HFF-Myc (cell line): ENCODE measurements around the gene TRIM28.

Source experiments
- DNase-seq: peaks from one replicate; pipeline ENCODE4 v3.0.0-alpha.2; 2011; ENCODE audit warnings: low read depth; ENCODE audit errors: extremely low read depth
- H3K4me3 ChIP-seq: replicated peaks from 2 replicates; pipeline ENCODE4 v1.5.1; 2011; ENCODE audit warnings: low read depth, mild to moderate bottlenecking, control low read depth, low read length
- CTCF ChIP-seq: IDR thresholded peaks from 2 replicates; pipeline ENCODE4 v1.5.1; 2012; ENCODE audit warnings: mild to moderate bottlenecking, low read depth, low read length, control low read depth; ENCODE audit errors: missing control alignments

TRIM28 gene

GRCh38 chr19:58579473-58580142 is 35.7 kb downstream of the TRIM28 start:
- DNase-seq = no peak
- H3K4me3 ChIP-seq = no peak overlapping the region

GRCh38 chr19:58581227-58582141 is 37.6 kb downstream of the TRIM28 start:
- peak; percentile 80 for DNase-seq
- TF ChIP-seq CTCF = peak; percentile 99
- no peak overlapping the region for H3K4me3 ChIP-seq

More at GRCh38 chr19:58579473-58580142, 35.7 kb downstream of the TRIM28 start:
- TF ChIP-seq CTCF = no peak

- no peak overlapping the region for H3K4me3 ChIP-seq
- no peak for TF ChIP-seq CTCF
- DNase-seq = no peak
These were observed 39.1 kb downstream of the TRIM28 start for GRCh38 chr19:58582985-58583384.

GRCh38 chr19:58584498-58585441 is 40.9 kb downstream of the TRIM28 start:
- DNase-seq = no peak
- TF ChIP-seq CTCF = no peak
- H3K4me3 ChIP-seq = no peak overlapping the region

DNA sequence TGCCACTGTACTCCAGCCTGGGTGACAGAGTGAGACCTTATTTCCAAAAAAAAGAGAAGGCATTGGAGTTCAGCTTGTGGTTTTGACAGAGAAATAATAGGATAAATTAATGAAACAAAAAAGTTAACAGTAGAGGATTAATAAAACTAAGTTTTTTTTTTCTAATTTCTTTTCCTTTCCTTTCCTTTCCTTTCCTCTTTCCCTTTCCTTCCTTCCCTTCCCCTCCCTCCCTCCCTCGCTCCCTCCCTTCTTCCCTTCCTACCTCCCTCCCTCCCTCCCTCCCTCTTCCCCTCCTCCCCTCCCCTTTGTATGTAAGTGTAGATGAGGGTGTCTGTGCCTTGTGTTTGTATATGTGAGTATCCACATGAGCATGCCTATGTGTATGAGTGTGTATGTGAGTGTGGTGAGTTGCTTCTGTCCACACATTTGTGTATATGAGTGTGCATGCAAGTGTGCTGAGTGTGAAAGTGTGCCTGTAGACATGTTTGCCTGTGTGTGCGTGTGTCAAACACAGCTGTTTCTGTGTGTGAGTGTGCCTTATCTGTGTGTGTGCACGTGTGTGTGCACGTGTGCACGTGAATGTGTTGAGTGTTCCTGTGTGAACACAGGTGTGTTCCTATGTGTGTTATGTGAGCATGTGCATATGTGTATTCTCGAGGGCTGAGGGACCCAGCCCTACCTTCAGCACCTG is 41.7 kb downstream of the TRIM28 start:
- TF ChIP-seq CTCF = no peak
- H3K4me3 ChIP-seq = no peak overlapping the region
- no peak for DNase-seq

- no peak for DNase-seq
- no peak for TF ChIP-seq CTCF
- H3K4me3 ChIP-seq = no peak overlapping the region
These were observed 42.4 kb downstream of the TRIM28 start for GRCh38 chr19:58586133-58586765.
